Caco-2 (cell line): ENCODE measurements around the gene TRMT10B. TPM values are rescaled to one million over a fixed set of nuclear protein-coding genes. Genes with fewer than 3 reads are reported as not detected.

Experiments used
- BruUV-seq: library from RNA; stranded (reverse); fragments of 400-500 nt; replicated peaks from 2 replicates; lab custom pipeline; 2021; lab: Mats Ljungman, UMichigan
- CTCF ChIA-PET: fragments of 300-600 bp; sonication (Branson Sonifier 250); formaldehyde crosslinking; loops from one replicate; lab custom pipeline; 2022; ENCODE audit warnings: antibody characterized with exemption; lab: Charles Lee
- POLR2A ChIA-PET: fragments of 300-600 bp; sonication (Branson Sonifier 250); formaldehyde crosslinking; loops from one replicate; lab custom pipeline; 2022; ENCODE audit warnings: antibody characterized with exemption; lab: Charles Lee
- DNase-seq, 2 experiments: peaks; one replicate each; pipeline versions ENCODE4 v3.0.0 to v3.0.0-alpha.2; 2020 to 2022
- H3K27me3 ChIP-seq: replicated peaks from 2 replicates; pipeline ENCODE4 v1.6.0; 2011; ENCODE audit warnings: low read length; ENCODE audit not compliant: control insufficient read depth, insufficient read depth
- H3K36me3 ChIP-seq: 2 replicates; pipeline ENCODE4 v1.5.1; 2011; ENCODE audit warnings: low read length; ENCODE audit not compliant: control insufficient read depth, insufficient read depth
- H3K4me1 ChIP-seq: fragments of 250-450 bp; sonication (Bioruptor Pico); 2 replicates; pipeline ENCODE4 v1.5.1; 2020; ENCODE audit warnings: mild to moderate bottlenecking
- H3K4me3 ChIP-seq: 2 replicates; pipeline ENCODE4 v1.5.1; 2011; ENCODE audit warnings: low read depth, mild to moderate bottlenecking, control low read depth, low read length
- H3K9me3 ChIP-seq: fragments of 250-450 bp; sonication (Bioruptor Pico); 2 replicates; pipeline ENCODE4 v1.5.1; 2020; ENCODE audit warnings: mild to moderate bottlenecking, moderate library complexity
- H3K27ac Mint-ChIP-seq: one replicate; pipeline ENCODE4 v1.8.0; 2022; ENCODE audit warnings: mixed read lengths; ENCODE audit not compliant: unreplicated experiment
- H3K27me3 Mint-ChIP-seq: one replicate; pipeline ENCODE4 v1.8.0; 2022; ENCODE audit warnings: mixed read lengths; ENCODE audit not compliant: insufficient read depth, unreplicated experiment
- H3K36me3 Mint-ChIP-seq: one replicate; pipeline ENCODE4 v1.8.0; 2022; ENCODE audit warnings: mild to moderate bottlenecking, mixed read lengths; ENCODE audit not compliant: insufficient read depth, unreplicated experiment
- H3K4me1 Mint-ChIP-seq: one replicate; pipeline ENCODE4 v1.8.0; 2022; ENCODE audit warnings: low read depth, mixed read lengths; ENCODE audit not compliant: unreplicated experiment
- H3K4me3 Mint-ChIP-seq: one replicate; pipeline ENCODE4 v1.8.0; 2022; ENCODE audit warnings: mild to moderate bottlenecking, moderate library complexity, mixed read lengths; ENCODE audit not compliant: unreplicated experiment
- H3K9me3 Mint-ChIP-seq: one replicate; pipeline ENCODE4 v1.8.0; 2022; ENCODE audit warnings: mixed read lengths; ENCODE audit not compliant: unreplicated experiment
- CTCF ChIP-seq, 2 experiments: fragments of 200-600 bp in 1 of 2; IDR thresholded peaks; 1 replicate in 1 of 2; 2 replicates in 1 of 2; pipeline versions ENCODE4 v1.5.1 to v1.8.0; 2011 to 2022; ENCODE audit warnings: antibody characterized with exemption in 1 of 2, control low read depth in 1 of 2, inconsistent platforms in 1 of 2, low read depth in 1 of 2, low read length in 1 of 2, mild to moderate bottlenecking in 1 of 2, moderate library complexity in 1 of 2; ENCODE audit not compliant: insufficient read depth in 1 of 2, severe bottlenecking in 1 of 2, unreplicated experiment in 1 of 2
- intact Hi-C: fragments of 100-400 bp; cut with micrococcal nuclease; formaldehyde crosslinking; loops from one replicate; pipeline ENCODE4 v1.10.0; 2022; ENCODE audit not compliant: unreplicated experiment
- total RNA-seq: library from RNA; stranded (reverse); gene quantifications from 2 replicates; pipeline ENCODE4 v1.2.3, GENCODE V29; 2022

Gene TRMT10B
- total RNA-seq, 1 experiment from 2014 or later = 7.8 TPM

GRCh38 chr9:37729499-37729898 lies 24.1 kb upstream of the TRMT10B start:
- Histone ChIP-seq H3K9me3 (no peaks in the 10 kb centered on the region), H3K4me3 (no peak overlapping the region), H3K27me3 (peaks cover 2% of the 10 kb centered on the region), H3K36me3 (no peaks in the 10 kb centered on the region), H3K4me1 (no peaks in the 10 kb centered on the region)
- TF ChIP-seq CTCF (IDR thresholded peaks at IDR 0.05; ENCODE audit: insufficient read depth in 1 of 2, low read depth in 1 of 2, low read length in 1 of 2, severe bottlenecking in 1 of 2, unreplicated experiment in 1 of 2) = no peak
- BruUV-seq = no TSS peak
- Mint-ChIP-seq H3K27me3 (peaks cover 15% of the 10 kb centered on the region), H3K9me3 (no peaks in the 10 kb centered on the region), H3K4me1 (no peaks in the 10 kb centered on the region), H3K4me3 (no peak overlapping the region), H3K36me3 (no peaks in the 10 kb centered on the region), H3K27ac (no peak overlapping the region)
- ChIA-PET POLR2A (interaction anchor here (0.5 kb wide), 1 partner anchor 8 kb away, joined by 4 read pairs; no protein-coding TSS in a partner anchor), CTCF (no interaction called here)
- no peak for DNase-seq
- intact Hi-C loops = no loop called here

- Histone ChIP-seq H3K4me1 (no peaks in the 10 kb centered on the region), H3K36me3 (no peaks in the 10 kb centered on the region), H3K4me3 (no peak overlapping the region), H3K9me3 (no peaks in the 10 kb centered on the region), H3K27me3 (peaks cover 2% of the 10 kb centered on the region)
- intact Hi-C loops = no loop called here
- Mint-ChIP-seq H3K4me1 (no peaks in the 10 kb centered on the region), H3K9me3 (no peaks in the 10 kb centered on the region), H3K27ac (no peak overlapping the region), H3K4me3 (no peak overlapping the region), H3K36me3 (no peaks in the 10 kb centered on the region), H3K27me3 (peaks cover 21% of the 10 kb centered on the region)
- ChIA-PET CTCF (no interaction called here), POLR2A (no interaction called here)
- DNase-seq = no peak
- TF ChIP-seq CTCF (IDR thresholded peaks at IDR 0.05; ENCODE audit: insufficient read depth in 1 of 2, low read depth in 1 of 2, low read length in 1 of 2, severe bottlenecking in 1 of 2, unreplicated experiment in 1 of 2) = no peak
- BruUV-seq = no TSS peak
Measured at GRCh38 chr9:37730256-37730655, 23.3 kb upstream of the TRMT10B start.

GRCh38 chr9:37730839-37731238 lies 22.8 kb upstream of the TRMT10B start:
- no peaks in the 10 kb centered on the region for H3K9me3 Mint-ChIP-seq
- intact Hi-C loops = no loop called here
- ChIA-PET CTCF (no interaction called here), POLR2A (no interaction called here)
- H3K36me3 ChIP-seq = no peaks in the 10 kb centered on the region
- H3K4me3 Mint-ChIP-seq = no peak overlapping the region
- no peak for DNase-seq
- no peak for TF ChIP-seq CTCF (IDR thresholded peaks at IDR 0.05; ENCODE audit: insufficient read depth in 1 of 2, low read depth in 1 of 2, low read length in 1 of 2, severe bottlenecking in 1 of 2, unreplicated experiment in 1 of 2)
- no TSS peak for BruUV-seq
- peaks cover 23% of the 10 kb centered on the region for H3K27me3 Mint-ChIP-seq
- H3K4me1 ChIP-seq = no peaks in the 10 kb centered on the region
- H3K4me3 ChIP-seq = no peak overlapping the region
- H3K9me3 ChIP-seq = no peaks in the 10 kb centered on the region
- peaks cover 2% of the 10 kb centered on the region for H3K27me3 ChIP-seq
- H3K4me1 Mint-ChIP-seq = no peaks in the 10 kb centered on the region
- no peak overlapping the region for H3K27ac Mint-ChIP-seq
- H3K36me3 Mint-ChIP-seq = no peaks in the 10 kb centered on the region
